Panc1 (cell line): ENCODE data around the gene CEP63. TPM values are rescaled to one million over a fixed set of nuclear protein-coding genes. Genes with fewer than 3 reads are reported as not detected.
A peak's percentile ranks its signal among the peaks of the same experiment; 100 is the strongest.

ENCODE experiments used
- ATAC-seq: fragments of 200-7000 bp; cut with Tn5 transposase; 2 replicates; pipeline ENCODE4 v1.9.1; 2020; ENCODE audit warnings: mild to moderate bottlenecking, moderate library complexity
- BruUV-seq: library from RNA; stranded (reverse); fragments of 400-500 nt; replicated peaks from 2 replicates; lab custom pipeline; 2021; lab: Mats Ljungman, UMichigan
- CTCF ChIA-PET: fragments of 300-600 bp; sonication (Branson Sonifier 250); formaldehyde crosslinking; loops from one replicate; lab custom pipeline; 2022; ENCODE audit warnings: antibody characterized with exemption; lab: Charles Lee
- POLR2A ChIA-PET: fragments of 300-600 bp; sonication (Branson Sonifier 250); formaldehyde crosslinking; loops from one replicate; lab custom pipeline; 2022; ENCODE audit warnings: antibody characterized with exemption; lab: Charles Lee
- DNase-seq: peaks from one replicate; pipeline ENCODE4 v3.0.0-alpha.2; 2010; ENCODE audit warnings: low read depth, low spot score
- H3K27ac ChIP-seq: 2 replicates; pipeline ENCODE4 v1.5.1; 2011; ENCODE audit warnings: mild to moderate bottlenecking, low read length, inconsistent platforms
- H3K27me3 ChIP-seq: fragments of 200-500 bp; sonication (Bioruptor generic); 2 replicates; pipeline ENCODE4 v1.6.0; 2014; ENCODE audit warnings: low read length, inconsistent platforms; ENCODE audit not compliant: control insufficient read depth, insufficient read depth
- H3K36me3 ChIP-seq: fragments of 200-500 bp; sonication (Bioruptor generic); 2 replicates; pipeline ENCODE4 v1.5.1; 2014; ENCODE audit warnings: inconsistent platforms, mild to moderate bottlenecking, low read length, moderate library complexity; ENCODE audit not compliant: control insufficient read depth, insufficient read depth
- H3K4me1 ChIP-seq: 2 replicates; pipeline ENCODE4 v1.5.1; 2011; ENCODE audit warnings: inconsistent platforms, mild to moderate bottlenecking, low read length, moderate library complexity; ENCODE audit not compliant: control insufficient read depth, insufficient read depth
- H3K4me3 ChIP-seq, 2 experiments: 2 replicates each; pipeline ENCODE4 v1.5.1; 2011 to 2012; ENCODE audit warnings: low read depth in 2 of 2, low read length in 2 of 2, mild to moderate bottlenecking in 2 of 2, inconsistent platforms in 1 of 2, moderate library complexity in 1 of 2
- H3K9me3 ChIP-seq: fragments of 200-500 bp; sonication (Bioruptor generic); 2 replicates; pipeline ENCODE4 v1.5.1; 2014; ENCODE audit warnings: low read depth, mild to moderate bottlenecking, inconsistent platforms, low read length, moderate library complexity; ENCODE audit not compliant: control insufficient read depth, insufficient read depth
- CTCF ChIP-seq: fragments of 450-650 bp; IDR thresholded peaks from 2 replicates; pipeline ENCODE4 v1.5.1; 2017; ENCODE audit warnings: mild to moderate bottlenecking
- POLR2AphosphoS5 ChIP-seq: IDR thresholded peaks from 2 replicates; pipeline ENCODE4 v1.6.1; 2012; ENCODE audit warnings: mild to moderate bottlenecking, low read depth, low read length, moderate library complexity
- REST ChIP-seq, 2 experiments: IDR thresholded peaks; 2 replicates each; pipeline ENCODE4 v1.6.1; 2011 to 2012; ENCODE audit warnings: low read depth in 2 of 2, control low read depth in 1 of 2, low read length in 1 of 2, mild to moderate bottlenecking in 1 of 2, moderate library complexity in 1 of 2; ENCODE audit not compliant: insufficient read depth in 1 of 2
- SIN3A ChIP-seq: IDR thresholded peaks from 2 replicates; pipeline ENCODE4 v1.6.1; 2012; ENCODE audit warnings: low read depth, mild to moderate bottlenecking, low read length, moderate library complexity, borderline replicate concordance; ENCODE audit not compliant: insufficient read depth
- TCF7L2 ChIP-seq: IDR thresholded peaks from 2 replicates; pipeline ENCODE4 v1.6.1; 2011; ENCODE audit warnings: mild to moderate bottlenecking, low read depth, low read length, inconsistent platforms
- in situ Hi-C: cut with HindIII; loops from 2 replicates; pipeline ENCODE4 v1.10.0; 2016; ENCODE audit warnings: low sequenced_read_pairs, low pct_unique_long_range_greater_than_20kb
- intact Hi-C: fragments of 100-400 bp; cut with micrococcal nuclease; formaldehyde crosslinking; loops from one replicate; pipeline ENCODE4 v1.10.0; 2022; ENCODE audit not compliant: unreplicated experiment
- total RNA-seq: library from RNA; stranded (reverse); gene quantifications from one replicate; pipeline ENCODE4 v1.2.1, GENCODE V29; 2021; ENCODE audit not compliant: unreplicated experiment

The CEP63 gene
- total RNA-seq, 1 experiment from 2014 or later, result 30.5 TPM

- intact Hi-C loops (loop anchor here (5.0 to 10.0 kb wide), 3 partner anchors 150 to 1295 kb away; no protein-coding TSS in a partner anchor), in situ Hi-C loops (no loop called here)
- Histone ChIP-seq H3K27me3 (peaks cover 15% of the 10 kb centered on the region), H3K4me1 (peaks cover 5% of the 10 kb centered on the region; the same call in 1 of the 2 replicates), H3K4me3 (no peak overlapping the region), H3K36me3 (no peaks in the 10 kb centered on the region), H3K27ac (no peak overlapping the region), H3K9me3 (no peaks in the 10 kb centered on the region)
- BruUV-seq, result no TSS peak
- POLR2A ChIA-PET, result no interaction called here
- TF ChIP-seq SIN3A (no peak), TCF7L2 (no peak), REST (IDR thresholded peaks at IDR 0.05; ENCODE audit: insufficient read depth in 1 of 2, low read depth in 2 of 2, low read length in 1 of 2) (no peak), POLR2AphosphoS5 (no peak), CTCF (no peak)
- CTCF ChIA-PET, result interaction anchor here (1.0 kb wide), 1 partner anchor 38 kb away, joined by 3 read pairs; no protein-coding TSS in a partner anchor
- DNase-seq, result no peak
- peak; percentile 4 for ATAC-seq
These were observed 116.6 kb downstream of the CEP63 start for GRCh38 chr3:134602440-134602814.

DNA sequence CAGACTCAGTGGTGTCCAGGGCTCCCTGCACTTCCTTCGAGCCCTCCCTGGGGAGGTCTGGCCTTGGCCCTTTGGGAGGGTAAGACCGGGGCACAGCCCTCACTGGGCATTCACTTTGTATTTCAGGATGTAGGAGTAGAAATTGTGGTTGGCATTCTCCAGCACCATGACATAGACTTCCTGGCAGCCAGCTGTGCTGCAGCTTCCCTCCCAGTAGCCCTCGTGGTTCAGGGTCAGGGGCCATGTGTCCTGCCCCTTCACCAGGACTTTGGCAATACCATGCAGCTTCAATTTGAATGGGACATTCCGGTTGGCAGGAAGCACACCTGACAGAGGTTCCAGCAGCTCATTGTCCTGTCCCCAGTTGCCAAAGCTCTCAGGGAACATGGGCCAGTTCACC, 117.6 kb downstream of the CEP63 start:
- no peak for DNase-seq
- Histone ChIP-seq H3K36me3 (no peaks in the 10 kb centered on the region), H3K4me1 (peaks cover 5% of the 10 kb centered on the region; the same call in 1 of the 2 replicates), H3K4me3 (no peak overlapping the region), H3K27ac (no peak overlapping the region), H3K27me3 (peaks cover 15% of the 10 kb centered on the region), H3K9me3 (no peaks in the 10 kb centered on the region)
- no peak for ATAC-seq
- BruUV-seq, result no TSS peak
- ChIA-PET POLR2A (no interaction called here), CTCF (interaction anchor here (1.0 kb wide), 1 partner anchor 37 kb away, joined by 3 read pairs; no protein-coding TSS in a partner anchor)
- in situ Hi-C loops (no loop called here), intact Hi-C loops (loop anchor here (5.0 to 10.0 kb wide), 3 partner anchors 149 to 1294 kb away; no protein-coding TSS in a partner anchor)
- no peak for TF ChIP-seq REST (IDR thresholded peaks at IDR 0.05; ENCODE audit: insufficient read depth in 1 of 2, low read depth in 2 of 2, low read length in 1 of 2)
- TF ChIP-seq CTCF, result no peak
- TF ChIP-seq TCF7L2, result no peak
- no peak for TF ChIP-seq POLR2AphosphoS5
- no peak for TF ChIP-seq SIN3A
